ENCODE data around the gene TFAP2C.
"Not testable (repeated sequence)": the region's sequence is repeated elsewhere in the genome, so short reads cannot be mapped to it uniquely, and the experiment has no call there.

TFAP2C gene

DNA sequence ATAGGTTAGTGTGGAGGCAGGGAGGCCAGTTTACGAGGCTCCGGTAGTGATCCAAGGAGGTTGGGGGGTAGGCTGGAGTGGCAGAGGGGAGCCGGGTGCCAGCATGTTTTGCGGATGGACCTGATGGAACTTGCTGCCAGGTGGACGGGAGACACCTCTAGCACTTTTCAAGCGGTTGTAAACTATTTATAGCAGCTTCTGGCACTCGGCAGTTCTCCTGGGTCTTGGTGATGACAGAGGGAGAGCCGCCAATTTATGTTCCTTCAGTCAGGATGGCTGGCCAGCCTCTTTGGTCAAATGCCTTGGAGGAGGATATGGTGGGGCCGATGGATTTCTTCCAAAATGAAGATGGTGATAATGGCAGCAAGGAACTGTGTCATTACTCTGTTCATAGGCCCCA is 28.8 kb downstream of the TFAP2C start:
- no peak for DNase-seq

DNA sequence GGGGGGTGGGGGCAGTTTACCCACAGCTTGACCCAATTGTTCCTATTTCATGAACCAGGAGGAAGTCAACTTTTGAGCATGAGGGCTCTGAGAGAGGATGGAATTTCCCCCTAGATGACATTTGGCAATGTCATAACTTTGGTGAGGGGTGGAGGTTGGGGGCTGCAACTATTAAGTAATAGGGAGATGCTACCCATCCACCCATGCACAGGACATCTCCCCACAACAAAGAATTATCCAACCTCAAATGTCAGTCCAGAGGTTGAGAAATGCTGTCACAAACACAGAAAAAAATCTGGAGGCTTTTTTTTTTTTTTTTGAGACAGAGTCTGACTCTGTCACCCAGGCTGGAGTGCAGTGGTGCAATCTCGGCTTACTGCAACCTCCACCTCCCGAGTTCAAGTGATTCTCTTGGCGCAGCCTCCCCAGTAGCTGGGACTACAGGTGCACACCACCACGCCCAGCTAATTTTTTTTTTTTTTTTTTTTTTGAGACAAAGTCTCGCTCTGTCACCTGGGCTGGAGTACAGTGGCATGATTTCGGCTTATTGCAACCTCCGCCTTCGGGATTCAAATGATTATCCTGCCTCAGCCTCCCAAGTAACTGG is 29.3 kb downstream of the TFAP2C start:
- not testable (repeated sequence) for DNase-seq

DNA sequence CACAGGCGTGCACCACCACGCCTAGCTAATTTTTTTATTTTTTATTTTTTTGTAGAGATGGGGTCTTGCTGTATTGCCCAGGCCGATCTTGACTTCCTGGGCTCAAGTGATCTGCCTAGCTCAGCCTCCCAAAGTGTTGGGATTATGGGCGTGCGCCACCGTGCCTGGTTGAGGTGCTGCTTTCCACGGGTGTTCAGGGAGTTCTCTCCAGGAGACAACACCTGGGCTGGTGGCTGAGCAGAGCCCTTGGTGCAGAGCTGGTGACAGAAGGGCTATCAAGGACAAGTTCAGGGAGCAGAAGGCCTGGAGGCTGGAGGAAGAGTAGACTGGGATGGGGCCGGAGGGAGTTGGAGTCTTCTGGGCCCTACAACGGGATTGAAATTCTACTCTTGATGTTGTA is 34.6 kb downstream of the TFAP2C start:
- DNase-seq = no peak

DNA sequence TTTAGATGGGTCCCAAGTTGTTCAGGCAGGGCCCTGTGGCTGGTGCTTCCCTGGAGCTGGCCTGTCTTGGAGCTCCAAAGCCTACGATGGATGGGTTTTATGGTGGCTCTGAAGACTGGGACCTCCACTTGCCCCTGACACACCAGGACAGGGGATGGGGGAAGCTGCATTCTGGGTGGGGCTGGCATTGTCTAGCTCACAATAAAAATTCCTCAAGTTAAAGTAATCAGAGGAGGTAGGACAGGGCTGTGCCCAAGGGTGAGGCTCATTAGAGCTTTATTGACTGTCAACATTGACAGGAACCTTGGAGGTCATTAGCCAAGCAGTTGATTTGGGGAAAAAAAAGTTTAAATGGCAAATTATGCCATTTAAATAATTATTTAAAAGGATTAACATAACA is 35.7 kb downstream of the TFAP2C start:
- DNase-seq = no peak

DNA sequence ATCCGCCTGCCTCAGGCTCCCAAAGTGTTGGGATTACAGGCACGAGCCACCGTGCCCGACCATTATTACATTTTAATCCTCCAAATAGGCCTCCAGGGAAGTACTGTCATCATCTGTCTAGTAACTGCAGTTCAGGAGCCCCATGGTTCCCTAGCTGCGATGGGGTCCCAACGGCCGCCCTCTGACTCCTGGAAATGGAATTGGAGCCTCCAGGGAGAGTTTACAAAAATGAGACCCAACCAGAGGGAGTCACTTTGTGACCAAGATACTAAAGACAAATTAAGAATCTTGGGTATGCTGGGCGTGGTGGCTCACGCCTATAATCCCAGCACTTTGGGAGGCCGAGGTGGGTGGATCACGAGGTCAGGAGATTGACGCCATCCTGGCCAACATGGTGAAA is 36.7 kb downstream of the TFAP2C start:
- no peak for DNase-seq

DNA sequence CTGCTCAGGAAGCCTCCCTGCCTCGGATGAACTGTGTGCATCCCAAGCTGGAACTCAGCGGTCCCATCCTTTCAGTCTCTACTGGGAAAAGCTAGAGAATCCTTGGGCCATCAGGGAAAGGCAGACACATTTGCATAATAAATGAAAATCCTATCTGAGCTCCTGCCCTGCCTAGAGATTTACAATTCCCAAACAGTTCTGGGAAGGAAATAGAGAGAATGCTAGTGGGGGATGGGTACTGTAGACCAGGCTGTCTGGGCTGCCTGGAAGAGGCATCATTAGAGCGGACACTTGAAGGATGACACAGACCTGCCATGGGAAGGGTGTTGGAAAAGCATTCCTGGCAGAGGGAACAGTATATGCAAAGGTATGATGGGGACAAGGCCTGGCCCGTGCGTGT is 44.3 kb downstream of the TFAP2C start:
- DNase-seq = no peak

DNA sequence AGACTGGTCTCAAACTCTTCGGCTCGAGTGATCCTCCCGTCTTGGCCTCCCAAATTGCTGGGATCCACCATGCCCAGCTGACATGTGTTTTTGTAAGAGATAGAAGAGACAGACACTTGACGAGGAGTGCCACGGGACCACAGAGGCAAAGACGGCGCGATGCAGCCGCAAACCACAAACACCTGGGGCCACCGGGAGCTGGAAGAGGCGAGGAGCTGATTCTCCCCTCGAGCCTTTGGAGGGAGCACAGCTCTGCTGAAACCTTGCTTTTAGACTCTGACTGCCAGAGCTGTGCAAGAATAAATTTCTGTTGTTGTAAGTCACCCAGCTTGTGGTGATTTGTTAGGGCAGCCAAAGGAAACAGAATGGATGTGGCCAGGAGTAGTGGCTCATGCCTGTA is 46.9 kb downstream of the TFAP2C start:
- DNase-seq = no peak

DNA sequence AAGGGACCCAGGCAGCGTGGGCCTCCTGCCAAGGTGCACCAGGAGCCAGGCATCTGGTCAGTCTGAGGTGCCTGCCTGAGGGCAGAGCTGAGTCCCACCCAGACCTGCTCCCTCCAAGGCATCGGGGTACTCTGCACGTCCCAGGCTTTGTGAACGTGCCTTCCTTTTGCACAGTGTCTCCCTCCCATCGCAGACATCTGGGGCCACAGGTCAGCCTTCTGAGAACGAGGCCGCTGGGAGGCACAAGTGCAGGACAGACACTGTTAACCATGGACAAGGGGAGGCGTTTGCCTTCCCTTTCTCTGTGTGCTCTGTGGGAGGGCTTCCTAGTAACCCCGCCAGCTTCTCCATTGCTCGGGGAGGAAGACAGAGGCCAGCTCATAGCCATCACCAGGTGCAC is 47.6 kb downstream of the TFAP2C start:
- DNase-seq = no peak

DNA sequence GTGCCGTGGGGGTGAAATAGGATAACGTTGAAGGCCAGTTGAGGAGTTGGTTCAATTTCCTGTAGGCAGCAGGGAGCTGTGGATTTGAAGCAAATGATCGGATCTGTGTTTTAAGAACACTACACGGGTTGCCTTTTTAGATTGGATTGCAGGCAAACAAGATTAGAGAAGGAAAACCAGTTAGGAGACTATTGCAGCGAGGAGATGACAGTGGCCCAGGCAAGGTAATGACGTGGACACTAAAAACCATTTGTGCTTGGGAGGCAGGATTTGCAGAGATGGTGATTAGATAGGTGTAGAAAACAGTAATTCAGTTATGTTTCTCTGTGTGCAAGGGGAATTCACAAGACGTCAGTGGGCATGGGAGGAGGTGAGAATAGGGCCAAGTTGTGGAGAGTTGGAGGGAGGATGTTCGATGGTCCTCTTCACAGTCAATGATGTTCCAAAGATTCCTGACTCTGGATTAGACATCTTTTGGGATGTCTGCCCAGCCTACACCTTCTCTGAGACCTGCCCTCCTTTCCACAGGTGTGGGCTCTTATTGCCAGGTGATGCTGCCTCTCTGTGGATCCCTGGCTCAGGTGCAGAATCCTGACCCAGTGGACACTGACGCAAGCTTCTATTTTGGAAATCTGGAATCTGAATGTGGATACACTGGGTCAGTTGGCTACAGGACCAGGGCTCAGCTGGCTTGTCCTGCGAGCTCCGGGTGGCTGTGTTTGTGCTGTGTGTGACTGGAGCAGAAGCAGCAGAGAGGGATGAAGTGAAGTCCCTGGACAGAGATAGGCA is 54.2 kb downstream of the TFAP2C start:
- no peak for DNase-seq

DNA sequence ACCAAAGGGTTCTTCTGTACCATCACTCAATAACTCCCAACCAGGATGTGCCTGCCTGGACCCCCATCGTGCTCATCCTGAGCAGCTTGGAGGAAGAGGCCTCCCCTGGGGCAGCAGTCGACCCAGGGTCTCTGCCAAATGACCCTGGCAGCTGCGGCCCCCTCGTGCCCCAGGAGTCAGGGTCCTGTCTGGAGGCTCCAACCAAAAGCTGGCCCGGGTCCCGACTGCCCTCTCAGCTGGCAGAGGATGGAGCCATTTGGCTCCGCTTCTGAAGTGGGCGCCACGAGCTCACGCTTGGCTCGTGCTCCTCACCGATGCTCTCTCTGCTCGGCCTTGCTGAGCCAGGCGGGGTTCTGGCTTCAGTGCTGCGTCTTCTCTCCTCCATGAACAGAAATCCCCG is 56.8 kb downstream of the TFAP2C start:
- peak; percentile 34 for DNase-seq

DNA sequence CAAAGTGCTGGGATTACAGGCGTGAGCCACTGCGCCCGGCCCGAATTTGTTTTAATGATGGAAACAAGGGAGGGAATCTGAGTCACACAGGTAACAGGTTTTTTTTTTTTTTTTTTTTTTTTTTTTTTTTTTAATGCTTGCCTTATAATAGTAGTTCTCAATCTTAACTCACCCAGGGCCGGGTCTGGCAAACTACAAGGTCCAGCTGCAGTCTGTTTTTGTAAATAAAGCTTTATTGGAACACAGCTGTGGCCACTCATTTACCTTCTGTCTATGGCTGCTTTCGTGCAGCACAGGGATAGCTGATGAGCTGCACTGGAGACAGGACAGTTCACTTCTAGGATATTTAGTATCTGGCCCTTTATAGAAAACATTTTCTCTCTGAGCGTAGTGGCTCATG is 58.0 kb downstream of the TFAP2C start:
- no peak for DNase-seq

DNA sequence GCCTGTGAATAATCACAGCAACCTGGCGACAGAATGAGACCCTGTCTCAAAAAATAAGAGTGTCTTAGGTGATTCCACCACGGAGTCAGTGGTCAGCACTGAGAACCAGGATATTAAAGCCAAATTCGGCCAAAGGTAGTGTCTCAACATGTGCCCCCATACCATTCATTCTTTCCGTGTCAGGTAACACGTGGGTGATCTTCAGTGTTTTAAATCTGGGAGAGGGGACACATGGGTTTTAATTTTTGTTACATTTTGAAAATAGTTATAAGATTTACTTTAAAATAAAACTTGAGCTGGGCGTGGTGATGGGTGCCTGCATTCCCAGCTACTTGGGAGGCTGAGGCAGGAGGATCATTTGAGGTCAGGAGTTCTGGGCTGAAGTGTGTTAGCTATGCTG is 59.0 kb downstream of the TFAP2C start:
- no peak for DNase-seq

Data from DMS79 (cell line).